K562 (cell line): ENCODE measurements around the gene MED13L. TPM values are rescaled to one million over a fixed set of nuclear protein-coding genes. Genes with fewer than 3 reads are reported as not detected.

Experiments used
- ATAC-seq: fragments of 200-7000 bp; cut with Tn5 transposase; 3 replicates; pipeline ENCODE4 v1.9.1; 2020; ENCODE audit warnings: moderate library complexity
- BruUV-seq: library from RNA; stranded (reverse); fragments of 400-500 nt; replicated peaks from 2 replicates; lab custom pipeline; 2021; lab: Mats Ljungman, UMichigan
- CTCF ChIA-PET: fragments of 300-600 bp; formaldehyde crosslinking; extraction: SDS; loops from one replicate; lab custom pipeline; 2021; ENCODE audit warnings: low intra/inter-chr PET ratio; lab: Yijun Ruan, JAX
- POLR2A ChIA-PET: fragments of 300-600, 350-650 bp; sonication (Branson Sonifier 250); formaldehyde crosslinking; extraction: SDS; loops from one replicate; lab custom pipeline; 2021; ENCODE audit warnings: antibody characterized with exemption, inconsistent platforms; lab: Yijun Ruan, JAX
- DNase-seq, 4 experiments: peaks; one replicate each; pipeline versions ENCODE4 v3.0.0 to v3.0.0-alpha.2; 2011 to 2018; ENCODE audit warnings: low spot score in 3 of 4, mixed read lengths in 3 of 4; ENCODE audit errors: extremely low read depth in 1 of 4
- FAIRE-seq: peaks from 2 replicates; lab custom pipeline; 2011; peaks lifted over from hg19 to GRCh38; lab: Jason Lieb, UNC
- H2AFZ ChIP-seq: 2 replicates; pipeline ENCODE4 v1.6.0; 2011; ENCODE audit warnings: low read depth, low read length, control low read depth, inconsistent platforms
- H3K27ac ChIP-seq: fragments of 200-600 bp; 3 replicates; pipeline ENCODE4 v1.8.0; 2011; ENCODE audit warnings: low read depth, mild to moderate bottlenecking, control low read depth, inconsistent platforms, low read length, moderate library complexity, mixed read lengths; ENCODE audit errors: extremely low read depth
- H3K27me3 ChIP-seq, 2 experiments: fragments of 300-600 bp in 1 of 2; 2 replicates in 1 of 2; 3 replicates in 1 of 2; pipeline versions ENCODE4 v1.6.0 to v1.8.0; 2011; ENCODE audit warnings: inconsistent platforms in 2 of 2, low read length in 2 of 2, mild to moderate bottlenecking in 1 of 2, mixed read lengths in 1 of 2, moderate library complexity in 1 of 2; ENCODE audit not compliant: control insufficient read depth in 2 of 2, insufficient read depth in 2 of 2
- H3K36me3 ChIP-seq: fragments of 300-600 bp; 3 replicates; pipeline ENCODE4 v1.8.0; 2011; ENCODE audit warnings: mild to moderate bottlenecking, low read length, inconsistent platforms; ENCODE audit not compliant: control insufficient read depth, insufficient read depth
- H3K4me1 ChIP-seq, 2 experiments: fragments of 200-600 bp in 1 of 2; replicated peaks in 1 of 2; 2 replicates in 1 of 2; 3 replicates in 1 of 2; pipeline versions ENCODE4 v1.5.1 to v1.8.0; 2011; ENCODE audit warnings: inconsistent platforms in 2 of 2, low read length in 2 of 2, mild to moderate bottlenecking in 1 of 2, mixed read lengths in 1 of 2, moderate library complexity in 1 of 2; ENCODE audit not compliant: control insufficient read depth in 2 of 2, insufficient read depth in 2 of 2
- H3K4me2 ChIP-seq: 2 replicates; pipeline ENCODE4 v1.6.1; 2011; ENCODE audit warnings: low read length, control low read depth, inconsistent platforms, mixed read lengths; ENCODE audit not compliant: insufficient read depth
- H3K4me3 ChIP-seq: fragments of 200-600 bp; sonication (generic), shearing (Covaris generic); 2 replicates; pipeline ENCODE4 v1.5.1; 2016; ENCODE audit warnings: control low read depth, inconsistent platforms
- H3K79me2 ChIP-seq: fragments of 200-600 bp; 3 replicates; pipeline ENCODE4 v1.8.0; 2011; ENCODE audit warnings: low read length, inconsistent platforms; ENCODE audit not compliant: control insufficient read depth, insufficient read depth
- H3K9ac ChIP-seq, 2 experiments: 2 replicates each; pipeline versions ENCODE4 v1.6.0 to v1.6.1; 2011; ENCODE audit warnings: low read depth in 2 of 2, low read length in 2 of 2, control low read depth in 1 of 2, inconsistent platforms in 1 of 2, mild to moderate bottlenecking in 1 of 2, mixed read lengths in 1 of 2; ENCODE audit not compliant: insufficient read depth in 1 of 2
- H3K9me1 ChIP-seq: one replicate; pipeline ENCODE4 v1.6.0; 2011; ENCODE audit warnings: inconsistent platforms, mild to moderate bottlenecking, low read length, moderate library complexity; ENCODE audit not compliant: control insufficient read depth, insufficient read depth
- H3K9me3 ChIP-seq: replicated peaks from 2 replicates; pipeline ENCODE4 v1.5.1; 2011; ENCODE audit warnings: low read depth, low read length, inconsistent platforms; ENCODE audit not compliant: control insufficient read depth, insufficient read depth
- H4K20me1 ChIP-seq: replicated peaks from 2 replicates; pipeline ENCODE4 v1.6.1; 2011; ENCODE audit warnings: low read length, inconsistent platforms, mixed read lengths; ENCODE audit not compliant: control insufficient read depth, insufficient read depth
- CCAR2 ChIP-seq: fragments of 200-400 bp; formaldehyde crosslinking; IDR thresholded peaks from 2 replicates; pipeline ENCODE4 v1.6.1; 2017; ENCODE audit warnings: mild to moderate bottlenecking, low read depth, low read length
- COPS2 ChIP-seq: fragments of 450-650 bp; conservative IDR thresholded peaks from 2 replicates; pipeline ENCODE4 v1.6.1; 2016; ENCODE audit warnings: mild to moderate bottlenecking, moderate library complexity
- CTCF ChIP-seq, 3 experiments: IDR thresholded peaks in 2 of 3; conservative IDR thresholded peaks in 1 of 3; 2 replicates each; pipeline ENCODE4 v1.5.1; 2011 to 2012; ENCODE audit warnings: low read length in 3 of 3, mild to moderate bottlenecking in 3 of 3, control low read depth in 2 of 3, improper control_type of control experiment in 1 of 3, inconsistent platforms in 1 of 3, low read depth in 1 of 3, mixed read lengths in 1 of 3, moderate library complexity in 1 of 3; ENCODE audit not compliant: insufficient read depth in 2 of 3
- GTF2E2 ChIP-seq: fragments of 200-800 bp; sonication (Bioruptor generic); IDR thresholded peaks from 2 replicates; pipeline ENCODE4 v1.6.1; 2016; ENCODE audit warnings: missing genetic modification characterization, missing compliant biosample characterization
- HNRNPH1 ChIP-seq: fragments of 200-400 bp; formaldehyde crosslinking; optimal IDR thresholded peaks from 2 replicates; pipeline ENCODE3; 2017; ENCODE audit warnings: low read depth, mild to moderate bottlenecking, low read length, moderate library complexity
- KLF13 ChIP-seq: fragments of 450-650 bp; IDR thresholded peaks from 2 replicates; pipeline ENCODE4 v1.6.1; 2016; ENCODE audit warnings: missing genetic modification characterization, low read depth, mild to moderate bottlenecking, missing compliant biosample characterization, moderate library complexity, borderline replicate concordance
- SMAD3 ChIP-seq: fragments of 450-650 bp; formaldehyde crosslinking; conservative IDR thresholded peaks from 2 replicates; pipeline ENCODE4 v1.4.0; 2020; ENCODE audit warnings: mild to moderate bottlenecking
- U2AF1 ChIP-seq: fragments of 200-400 bp; formaldehyde crosslinking; optimal IDR thresholded peaks from 2 replicates; pipeline ENCODE3; 2017; ENCODE audit warnings: mild to moderate bottlenecking, low read depth, low read length, moderate library complexity
- ZKSCAN1 ChIP-seq: fragments of 150-350 bp; IDR thresholded peaks from 2 replicates; pipeline ENCODE4 v1.6.1; 2016; ENCODE audit warnings: low read depth, low read length
- ZNF354B ChIP-seq: fragments of 250-450 bp; sonication (Bioruptor Pico); IDR thresholded peaks from 2 replicates; pipeline ENCODE4 v1.4.0; 2020
- ZSCAN29 ChIP-seq: fragments of 450-650 bp; IDR thresholded peaks from 2 replicates; pipeline ENCODE4 v1.6.1; 2017
- WGBS: fragments of 100-300 bp; shearing (Covaris generic); methylation state at CpG from one replicate; pipeline ENCODE4 v1.1.6; 2016; ENCODE audit warnings: low coverage, mixed read lengths; ENCODE audit not compliant: insufficient coverage; ENCODE audit errors: missing lambda C conversion rate; 5-methylcytosine and 5-hydroxymethylcytosine counted together
- in situ Hi-C: fragments of 300-500 bp; cut with MboI; formaldehyde crosslinking; loops from 4 replicates; pipeline ENCODE4 v1.15.0; 2018; ENCODE audit warnings: inconsistent platforms, mixed read lengths
- intact Hi-C: fragments of 100-400 bp; cut with micrococcal nuclease; formaldehyde crosslinking; loops from 2 replicates; pipeline ENCODE4 v1.14.2; 2022
- polyA plus RNA-seq, 8 experiments: library from polyadenylated mRNA; depleted of rRNA in 4 of 8; stranded (reverse) in 5 of 8; unstranded in 3 of 8; fragments of >200 nt; fragmentation: Nextera tagmentation in 2 of 8; fragmentation: Illumina TruSeq in 1 of 8; extraction: Ambion mirVana in 2 of 8; extraction: Trizol in 1 of 8; gene quantifications; 2 replicates each; pipeline versions ENCODE4 v1.2.1 to v1.2.3, GENCODE V29; 2011 to 2014; ENCODE audit warnings: inconsistent platforms in 1 of 8, missing spikeins in 1 of 8
- total RNA-seq, 7 experiments: library from RNA; depleted of rRNA in 6 of 7; stranded (reverse); fragments of >200 nt in 6 of 7; fragmentation: Illumina TruSeq in 2 of 7; extraction: Trizol in 2 of 7; gene quantifications; 2 replicates each; pipeline versions ENCODE4 v1.2.1 to v1.2.3, GENCODE V29; 2011 to 2021; ENCODE audit warnings: low replicate concordance in 1 of 7
- TF ChIP-seq, protein P1 (sequence below): fragments of 150-350 bp; IDR thresholded peaks from 2 replicates; pipeline ENCODE4 v1.6.1; 2014; ENCODE audit warnings: low read depth, mild to moderate bottlenecking, low read length, borderline replicate concordance

The MED13L gene
- total and polyA plus RNA-seq, 9 of the 15 experiments (the other 6 are each of a cell fraction or from before 2014, with no cell fraction given) = 13.4 to 90.3 (median 36.9) TPM

DNA sequence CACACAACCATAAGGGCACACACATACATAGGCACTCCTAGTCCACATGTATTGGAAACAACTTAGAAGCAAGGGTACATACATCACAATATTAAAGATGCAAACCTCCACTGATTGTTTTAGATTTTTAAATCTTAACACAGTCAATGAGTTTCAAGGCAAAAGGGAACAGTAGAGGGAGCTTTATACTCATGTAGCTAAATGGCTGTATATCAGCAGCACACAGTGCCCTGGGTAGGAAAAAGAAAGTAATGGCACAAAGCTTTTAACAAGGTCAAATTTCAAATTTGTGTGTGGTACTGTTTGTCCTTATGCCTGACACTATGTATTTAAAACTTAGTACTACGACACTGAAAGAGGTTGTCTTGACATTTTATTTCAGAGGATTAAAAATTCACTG lies 262.0 kb downstream of the MED13L start (continued):
- peak in 2 of 3 experiments; percentile 28 to 59; a peak in 2 of 6 replicates for TF ChIP-seq CTCF (IDR thresholded peaks at IDR 0.05 in 2 of 3, conservative IDR thresholded peaks at IDR 0.05 in 1 of 3; ENCODE audit: insufficient read depth in 2 of 3, low read depth in 1 of 3, low read length in 3 of 3)
- TF ChIP-seq COPS2 = no peak

DNA sequence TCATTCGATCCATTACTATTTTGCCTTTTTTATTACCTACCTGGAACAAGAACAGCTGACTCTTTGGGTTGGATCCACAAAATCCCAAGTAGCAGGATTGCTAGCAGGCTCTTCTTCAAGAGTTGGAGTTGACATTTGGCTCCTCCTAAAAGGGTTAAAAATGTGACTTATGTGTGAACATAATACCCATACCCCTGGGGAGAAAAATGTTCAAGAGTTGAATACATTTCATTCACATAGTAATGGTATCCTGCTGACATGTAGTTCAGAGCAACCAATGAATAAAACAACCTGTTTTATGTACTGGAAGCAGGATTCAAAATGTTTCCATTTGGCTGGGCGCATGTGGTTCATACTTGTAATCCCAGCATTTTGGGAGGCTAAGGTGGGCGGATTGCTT lies 264.7 kb downstream of the MED13L start:
- BruUV-seq = no TSS peak
- no peak overlapping the region for H3K4me3 ChIP-seq
- H4K20me1 ChIP-seq = no peaks in the 10 kb centered on the region
- H3K4me2 ChIP-seq = no peak overlapping the region
- no peaks in the 10 kb centered on the region for H3K9me1 ChIP-seq
- intact Hi-C loops = no loop called here
- peak; percentile 29 for FAIRE-seq
- H3K79me2 ChIP-seq = no peaks in the 10 kb centered on the region; the same call in 2 of the 3 replicates
- H3K36me3 ChIP-seq = peaks cover 84% of the 10 kb centered on the region
- H3K27me3 ChIP-seq = no peaks in the 10 kb centered on the region
- no peak for ATAC-seq
- H2AFZ ChIP-seq = no peak overlapping the region
- POLR2A ChIA-PET = interaction anchor here (1.1 kb wide), 1 partner anchor 24 kb away, joined by 3 read pairs; no protein-coding TSS in a partner anchor
- no peaks in the 10 kb centered on the region for H3K9me3 ChIP-seq
- no peak for DNase-seq
- H3K27ac ChIP-seq = no peak overlapping the region
- no peaks in the 10 kb centered on the region for H3K4me1 ChIP-seq
- in situ Hi-C loops = no loop called here
- CTCF ChIA-PET = no interaction called here
- 96% methylated on average over 3 of the region's 3 CpGs for WGBS
- H3K9ac ChIP-seq = no peak overlapping the region
- TF ChIP-seq ZKSCAN1 (no peak), HNRNPH1 (no peak), ZNF354B (CRISPR knock-in tag) (no peak), KLF13 (tag) (no peak), CCAR2 (no peak), U2AF1 (no peak), SMAD3 (CRISPR knock-in tag) (no peak), GTF2E2 (tag) (no peak), ZSCAN29 (no peak)
- TF ChIP-seq, protein P1, sequence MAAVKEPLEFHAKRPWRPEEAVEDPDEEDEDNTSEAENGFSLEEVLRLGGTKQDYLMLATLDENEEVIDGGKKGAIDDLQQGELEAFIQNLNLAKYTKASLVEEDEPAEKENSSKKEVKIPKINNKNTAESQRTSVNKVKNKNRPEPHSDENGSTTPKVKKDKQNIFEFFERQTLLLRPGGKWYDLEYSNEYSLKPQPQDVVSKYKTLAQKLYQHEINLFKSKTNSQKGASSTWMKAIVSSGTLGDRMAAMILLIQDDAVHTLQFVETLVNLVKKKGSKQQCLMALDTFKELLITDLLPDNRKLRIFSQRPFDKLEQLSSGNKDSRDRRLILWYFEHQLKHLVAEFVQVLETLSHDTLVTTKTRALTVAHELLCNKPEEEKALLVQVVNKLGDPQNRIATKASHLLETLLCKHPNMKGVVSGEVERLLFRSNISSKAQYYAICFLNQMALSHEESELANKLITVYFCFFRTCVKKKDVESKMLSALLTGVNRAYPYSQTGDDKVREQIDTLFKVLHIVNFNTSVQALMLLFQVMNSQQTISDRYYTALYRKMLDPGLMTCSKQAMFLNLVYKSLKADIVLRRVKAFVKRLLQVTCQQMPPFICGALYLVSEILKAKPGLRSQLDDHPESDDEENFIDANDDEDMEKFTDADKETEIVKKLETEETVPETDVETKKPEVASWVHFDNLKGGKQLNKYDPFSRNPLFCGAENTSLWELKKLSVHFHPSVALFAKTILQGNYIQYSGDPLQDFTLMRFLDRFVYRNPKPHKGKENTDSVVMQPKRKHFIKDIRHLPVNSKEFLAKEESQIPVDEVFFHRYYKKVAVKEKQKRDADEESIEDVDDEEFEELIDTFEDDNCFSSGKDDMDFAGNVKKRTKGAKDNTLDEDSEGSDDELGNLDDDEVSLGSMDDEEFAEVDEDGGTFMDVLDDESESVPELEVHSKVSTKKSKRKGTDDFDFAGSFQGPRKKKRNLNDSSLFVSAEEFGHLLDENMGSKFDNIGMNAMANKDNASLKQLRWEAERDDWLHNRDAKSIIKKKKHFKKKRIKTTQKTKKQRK = no peak
